GM12873 (cell line): ENCODE data around the gene ARHGEF17.

ENCODE experiments used
- TF ChIP-seq, protein P1 (sequence below): IDR thresholded peaks from 2 replicates; pipeline ENCODE4 v1.5.1; 2012; ENCODE audit warnings: low read depth, mild to moderate bottlenecking, moderate library complexity, low read length, control low read depth; ENCODE audit not compliant: insufficient read depth; ENCODE audit errors: missing control alignments

The ARHGEF17 gene

DNA sequence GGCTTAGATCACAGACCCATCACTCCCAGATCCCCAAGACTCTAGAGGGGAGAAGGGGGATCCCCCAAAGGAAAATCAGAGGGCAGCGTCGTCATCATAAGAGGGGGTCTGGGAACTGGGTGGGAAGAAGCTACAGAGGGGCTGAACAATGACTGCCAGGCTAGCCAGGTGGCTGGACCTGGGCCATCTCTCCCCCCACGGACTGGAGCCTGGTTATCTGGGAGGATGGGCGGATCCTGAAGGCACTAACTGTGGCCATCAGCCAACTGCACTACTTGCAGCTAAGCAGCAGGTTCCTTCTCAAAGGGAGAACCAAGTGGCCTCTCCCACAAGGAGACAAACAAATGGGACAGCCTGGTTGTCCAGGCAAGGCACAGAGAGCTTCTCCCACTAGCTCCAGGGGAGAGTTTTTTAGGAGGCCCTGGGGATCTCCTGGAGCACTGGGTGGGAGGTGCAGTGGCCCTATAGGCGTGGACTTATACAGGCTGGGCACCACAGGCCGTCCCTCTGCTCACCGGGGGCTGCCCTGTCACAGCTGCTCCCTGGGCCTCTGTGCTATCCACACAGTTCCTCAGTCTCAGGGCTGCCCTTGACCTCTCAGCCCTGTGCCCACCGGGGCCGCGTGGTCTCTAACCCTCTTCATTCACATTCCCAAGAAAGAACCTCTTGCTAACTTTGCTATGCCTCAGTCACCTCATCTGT lies 20.5 kb upstream of the ARHGEF17 start:
- TF ChIP-seq, protein P1, sequence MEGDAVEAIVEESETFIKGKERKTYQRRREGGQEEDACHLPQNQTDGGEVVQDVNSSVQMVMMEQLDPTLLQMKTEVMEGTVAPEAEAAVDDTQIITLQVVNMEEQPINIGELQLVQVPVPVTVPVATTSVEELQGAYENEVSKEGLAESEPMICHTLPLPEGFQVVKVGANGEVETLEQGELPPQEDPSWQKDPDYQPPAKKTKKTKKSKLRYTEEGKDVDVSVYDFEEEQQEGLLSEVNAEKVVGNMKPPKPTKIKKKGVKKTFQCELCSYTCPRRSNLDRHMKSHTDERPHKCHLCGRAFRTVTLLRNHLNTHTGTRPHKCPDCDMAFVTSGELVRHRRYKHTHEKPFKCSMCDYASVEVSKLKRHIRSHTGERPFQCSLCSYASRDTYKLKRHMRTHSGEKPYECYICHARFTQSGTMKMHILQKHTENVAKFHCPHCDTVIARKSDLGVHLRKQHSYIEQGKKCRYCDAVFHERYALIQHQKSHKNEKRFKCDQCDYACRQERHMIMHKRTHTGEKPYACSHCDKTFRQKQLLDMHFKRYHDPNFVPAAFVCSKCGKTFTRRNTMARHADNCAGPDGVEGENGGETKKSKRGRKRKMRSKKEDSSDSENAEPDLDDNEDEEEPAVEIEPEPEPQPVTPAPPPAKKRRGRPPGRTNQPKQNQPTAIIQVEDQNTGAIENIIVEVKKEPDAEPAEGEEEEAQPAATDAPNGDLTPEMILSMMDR = no peak

DNA sequence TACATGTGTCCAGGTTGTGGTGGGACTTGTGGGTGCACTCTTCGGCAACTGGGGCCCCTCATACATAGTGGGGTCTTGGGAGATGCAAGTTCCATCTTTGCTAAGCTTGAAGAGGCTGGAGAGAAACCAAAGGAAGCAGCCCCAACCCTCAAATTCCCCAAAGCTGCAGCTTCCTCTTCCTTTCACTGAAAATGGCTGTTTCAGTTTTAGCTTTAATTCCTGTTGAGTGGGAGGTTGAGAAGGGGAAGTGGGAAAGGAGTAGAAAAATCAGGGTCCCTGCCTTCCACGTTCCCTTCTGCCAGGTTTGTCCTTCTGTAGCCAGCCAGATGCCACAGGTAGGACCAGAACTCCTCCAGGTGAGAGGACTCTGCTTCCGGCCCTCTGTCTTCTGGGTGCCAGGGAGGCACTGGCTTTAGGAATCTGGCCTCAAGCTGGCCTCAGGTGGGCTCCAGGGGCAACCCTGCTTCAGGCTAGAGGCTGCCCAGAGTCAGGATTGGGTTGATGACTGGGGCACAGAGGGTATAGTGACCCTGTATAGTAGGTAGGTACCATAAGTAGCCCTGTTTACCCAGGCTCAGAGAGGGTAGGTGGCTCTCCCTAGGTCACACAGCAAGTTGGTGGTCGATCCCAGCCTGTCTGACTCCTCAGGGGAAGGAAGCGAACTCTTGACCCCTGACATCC lies 19.7 kb upstream of the ARHGEF17 start:
- TF ChIP-seq, protein P1 = no peak

GRCh38 chr11:73288873-73289707 lies 19.0 kb upstream of the ARHGEF17 start:
- TF ChIP-seq, protein P1 = peak; percentile 98

DNA sequence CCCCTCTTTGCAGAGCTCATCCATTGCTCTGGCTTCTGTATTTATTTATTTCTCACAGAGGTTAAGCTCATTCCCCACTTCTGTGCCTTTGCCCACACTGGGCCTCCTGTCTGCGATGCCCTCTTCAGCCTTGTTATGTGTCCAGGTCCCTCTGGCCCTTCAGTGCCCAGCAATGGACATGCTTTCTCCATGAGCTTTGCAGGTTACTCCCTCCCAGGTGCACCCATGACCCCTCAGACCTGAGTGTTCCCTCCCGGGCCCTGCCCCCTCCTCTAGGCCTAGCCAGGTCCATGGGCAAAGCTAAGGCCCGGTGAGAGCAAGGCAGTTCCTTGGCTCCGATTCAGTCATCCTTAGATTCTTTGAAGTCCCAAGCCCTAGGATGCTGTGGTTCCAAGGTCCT lies 17.5 kb upstream of the ARHGEF17 start:
- TF ChIP-seq, protein P1 = no peak

DNA sequence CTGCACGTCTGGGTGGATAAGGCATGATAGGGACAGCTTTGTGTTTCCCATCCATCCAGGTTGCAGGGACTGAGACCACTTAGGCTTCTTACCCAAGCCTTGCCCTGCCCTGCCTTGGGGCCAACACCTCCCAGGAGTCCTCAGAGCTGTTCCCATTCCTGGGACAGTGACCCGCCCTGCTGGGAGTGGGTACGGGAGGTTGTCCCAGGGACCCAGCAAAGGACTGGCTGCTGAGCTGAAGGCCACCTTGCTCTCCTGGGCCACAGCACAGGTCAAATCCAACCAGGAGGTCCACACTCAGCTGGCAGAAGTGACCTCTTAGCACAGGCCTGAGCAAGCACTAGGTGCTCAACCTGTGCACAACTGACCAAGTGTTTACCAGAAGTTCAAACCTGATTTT lies 16.9 kb upstream of the ARHGEF17 start:
- TF ChIP-seq, protein P1 = no peak

- TF ChIP-seq, protein P1 = no peak
Observed at GRCh38 chr11:73291781-73292524, 16.1 kb upstream of the ARHGEF17 start.
